NK-92 treated with Interleukin-12 subunit alpha and Interleukin-12 subunit beta, amount 100 ng/mL, for 24 hours (cell line): ENCODE results near the gene IP6K2.
A peak's percentile ranks its signal among the peaks of the same experiment; 100 is the strongest.
"Not testable (repeated sequence)": the region's sequence is repeated elsewhere in the genome, so short reads cannot be mapped to it uniquely, and the experiment has no call there.

Source experiments
- DNase-seq: peaks from one replicate; lab custom pipeline; 2025; lab: John Stamatoyannopoulos, UW

The IP6K2 gene

GRCh38 chr3:48716982-48717746 is at the start of gene IP6K2:
Gene IP6K2, minus strand, starts transcription at chr3:48717221. Its CDS starts 21,930 bp downstream, at chr3:48695291.
- DNase-seq, result peak; percentile 95

DNA sequence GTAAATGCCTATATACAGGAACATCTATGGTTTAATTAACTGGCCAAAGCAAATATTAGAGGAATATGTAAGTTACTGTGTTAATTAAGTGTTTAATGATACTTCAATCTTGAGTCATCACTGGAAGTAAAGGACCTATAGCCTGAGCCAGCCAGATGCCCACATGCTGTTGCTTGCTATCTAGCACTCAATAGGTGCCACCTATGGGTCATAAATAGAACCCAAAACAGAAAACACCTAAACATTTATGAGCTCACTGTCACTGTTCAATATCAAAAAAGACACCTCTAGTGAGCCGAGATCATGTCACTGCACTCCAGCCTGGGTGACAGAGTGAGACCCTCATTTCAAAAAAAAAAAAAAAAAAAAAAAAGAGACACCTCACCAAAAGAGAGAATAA is 48.4 kb upstream of the IP6K2 start:
- no peak for DNase-seq

GRCh38 chr3:48762816-48763215 is 45.8 kb upstream of the IP6K2 start:
- DNase-seq, result no peak

DNA sequence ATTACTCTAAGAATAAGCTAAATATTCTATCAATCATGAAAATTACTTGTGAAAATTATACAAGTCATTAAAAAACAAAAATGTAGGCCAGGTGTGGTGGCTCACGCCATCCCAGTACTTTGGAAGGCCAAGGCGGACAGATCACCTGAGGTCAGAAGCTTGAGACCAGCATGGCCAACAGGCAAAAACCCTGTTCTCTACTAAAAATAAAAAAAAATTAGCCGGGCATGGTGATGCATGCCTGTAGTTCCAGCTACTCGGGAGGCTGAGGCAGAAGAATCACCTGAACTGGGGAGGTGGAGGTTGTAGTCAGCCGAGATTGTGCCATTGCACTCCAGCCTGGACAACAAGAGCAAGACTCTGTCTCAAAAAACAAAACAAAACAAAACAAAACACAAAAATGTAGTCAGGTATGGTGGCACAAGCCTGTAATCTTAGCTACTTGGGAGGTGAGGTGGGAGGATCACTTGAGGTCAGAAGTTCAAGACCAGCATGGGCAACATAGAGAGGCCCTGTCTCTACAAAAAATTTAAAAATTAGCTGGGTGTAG is 43.0 kb upstream of the IP6K2 start:
- DNase-seq, result not testable (repeated sequence)

DNA sequence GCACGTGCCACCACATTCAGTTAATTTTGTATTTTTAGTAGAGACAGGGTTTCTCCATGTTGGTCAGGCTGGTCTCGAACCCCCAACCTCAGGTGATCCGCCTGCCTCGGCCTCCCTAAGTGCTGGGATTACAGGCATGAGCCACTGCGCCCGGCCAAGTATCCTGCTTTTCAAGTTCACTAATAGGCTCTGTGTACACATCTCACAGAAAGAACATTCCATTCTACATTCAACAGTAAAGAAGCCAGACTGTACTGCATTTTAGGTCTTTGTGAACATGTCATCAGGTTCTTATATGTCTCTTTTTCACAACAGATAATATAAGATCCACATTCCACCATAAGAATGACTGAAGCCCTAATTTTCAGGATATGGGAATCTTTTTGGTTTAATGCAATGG is 42.5 kb upstream of the IP6K2 start:
- DNase-seq, result not testable (repeated sequence)

DNA sequence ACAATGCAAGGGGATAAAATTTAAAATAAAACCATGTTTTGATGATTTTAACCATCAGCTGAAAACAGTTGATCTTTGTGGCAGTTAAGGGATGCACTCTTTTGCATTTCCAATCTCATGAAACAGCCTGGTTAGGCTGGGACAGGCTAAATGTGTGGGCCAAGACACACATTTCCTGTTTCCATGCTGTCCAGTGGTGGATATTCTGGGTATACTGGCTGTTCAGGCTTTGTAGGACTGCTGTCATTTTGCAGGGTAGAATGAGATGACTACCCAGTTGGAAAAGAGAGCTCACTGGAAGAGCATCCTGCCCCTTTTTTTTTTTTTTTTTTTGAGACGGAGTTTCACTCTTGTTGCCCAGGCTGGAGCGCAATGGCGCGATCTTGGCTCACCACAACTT is 42.0 kb upstream of the IP6K2 start:
- DNase-seq, result no peak

- no peak for DNase-seq
Measured at GRCh38 chr3:48756640-48757039, 39.6 kb upstream of the IP6K2 start.

DNA sequence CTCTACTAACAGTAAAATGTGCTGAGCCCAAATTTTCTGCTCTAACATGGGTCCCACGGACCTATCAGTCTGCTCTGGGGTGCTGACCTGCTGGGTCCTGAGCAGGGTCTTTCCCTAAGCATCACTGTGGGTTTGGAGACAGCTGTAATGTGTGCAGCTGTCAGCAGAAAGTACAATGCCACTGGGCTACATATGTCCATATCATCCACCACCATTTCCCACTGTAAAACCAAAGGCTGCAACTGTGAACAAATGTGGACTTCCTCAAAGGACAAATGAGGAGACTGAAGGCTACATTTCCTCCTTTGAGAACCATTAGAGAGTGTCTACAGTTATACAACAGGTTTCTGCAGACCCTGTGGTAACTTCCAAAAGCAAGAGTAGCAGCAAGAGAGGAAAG is 33.8 kb upstream of the IP6K2 start:
- no peak for DNase-seq

- DNase-seq, result no peak
Measured at GRCh38 chr3:48748754-48749153, 31.7 kb upstream of the IP6K2 start.

GRCh38 chr3:48747706-48748105 is 30.7 kb upstream of the IP6K2 start:
- DNase-seq, result no peak

- no peak for DNase-seq
Measured at GRCh38 chr3:48747015-48747615, 30.1 kb upstream of the IP6K2 start.

- no peak for DNase-seq
Measured at GRCh38 chr3:48743773-48744172, 26.8 kb upstream of the IP6K2 start.

- DNase-seq, result not testable (repeated sequence)
Measured at GRCh38 chr3:48741226-48741625, 24.2 kb upstream of the IP6K2 start.

- no peak for DNase-seq
Measured at GRCh38 chr3:48739955-48740823, 23.2 kb upstream of the IP6K2 start.

DNA sequence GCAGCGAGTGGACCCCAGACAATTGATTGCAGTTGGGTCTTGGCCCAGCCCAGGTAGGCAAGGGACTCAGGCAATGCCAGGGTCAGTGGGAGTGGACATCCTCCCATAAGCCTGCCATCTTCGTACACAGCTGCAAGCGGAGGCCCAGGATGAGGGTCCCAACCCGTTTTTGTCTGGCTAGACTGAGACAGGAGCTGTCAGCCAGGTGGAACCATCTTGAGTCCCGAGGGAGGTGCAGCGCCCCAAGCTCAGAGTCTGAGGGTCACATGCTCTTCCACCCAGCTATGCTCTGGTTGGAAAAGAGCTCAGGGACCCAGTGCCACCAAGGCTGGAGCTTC is 22.6 kb upstream of the IP6K2 start:
- DNase-seq, result no peak

- DNase-seq, result no peak
Measured at GRCh38 chr3:48738926-48739616, 22.1 kb upstream of the IP6K2 start.

DNA sequence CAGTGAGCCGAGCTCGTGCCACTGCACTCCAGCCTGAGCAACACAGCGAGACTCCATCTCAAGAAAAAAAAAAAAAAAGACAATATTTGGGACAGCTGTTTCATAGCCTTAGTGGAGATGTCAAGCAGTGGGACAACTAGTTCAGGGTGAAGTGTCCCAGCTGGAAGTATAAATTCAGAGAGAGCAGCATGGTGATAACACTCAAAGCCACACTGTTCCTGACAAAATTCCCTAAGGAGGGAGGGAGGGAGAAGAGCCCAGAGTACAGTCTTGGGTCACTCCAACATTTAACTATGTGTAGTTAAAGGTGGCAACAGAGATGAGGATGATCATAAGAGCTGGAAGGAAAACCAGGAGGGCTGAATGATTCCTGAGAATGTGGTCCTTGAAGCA is 21.1 kb upstream of the IP6K2 start:
- DNase-seq, result no peak

DNA sequence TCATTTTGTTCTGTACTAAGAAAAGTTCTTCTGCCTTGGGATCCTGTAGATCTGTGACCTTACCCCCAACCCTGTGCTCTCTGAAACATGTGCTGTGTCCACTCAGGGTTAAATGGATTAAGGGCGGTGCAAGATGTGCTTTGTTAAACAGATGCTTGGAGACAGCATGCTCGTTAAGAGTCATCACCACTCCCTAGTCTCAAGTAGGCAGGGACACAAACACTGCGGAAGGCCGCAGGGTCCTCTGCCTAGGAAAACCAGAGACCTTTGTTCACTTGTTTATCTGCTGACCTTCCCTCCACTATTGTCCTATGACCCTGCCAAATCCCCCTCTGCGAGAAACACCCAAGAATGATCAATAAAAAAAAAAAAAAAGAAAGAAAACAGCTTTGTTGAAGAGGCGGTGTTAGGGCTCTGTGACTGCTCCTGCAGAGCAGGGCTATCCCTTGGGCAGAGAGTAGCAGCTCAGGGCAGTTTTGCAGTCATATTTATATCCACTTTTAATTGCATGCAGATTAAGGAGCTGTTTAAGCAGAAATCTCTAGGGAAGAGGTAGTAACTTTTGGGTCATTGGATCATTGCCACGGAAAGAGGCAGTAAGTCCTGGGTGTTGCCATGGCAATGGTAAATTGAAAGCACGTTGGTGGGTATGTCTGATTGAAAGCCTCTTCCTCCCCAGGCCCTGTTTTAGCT is 18.2 kb upstream of the IP6K2 start:
- not testable (repeated sequence) for DNase-seq

DNA sequence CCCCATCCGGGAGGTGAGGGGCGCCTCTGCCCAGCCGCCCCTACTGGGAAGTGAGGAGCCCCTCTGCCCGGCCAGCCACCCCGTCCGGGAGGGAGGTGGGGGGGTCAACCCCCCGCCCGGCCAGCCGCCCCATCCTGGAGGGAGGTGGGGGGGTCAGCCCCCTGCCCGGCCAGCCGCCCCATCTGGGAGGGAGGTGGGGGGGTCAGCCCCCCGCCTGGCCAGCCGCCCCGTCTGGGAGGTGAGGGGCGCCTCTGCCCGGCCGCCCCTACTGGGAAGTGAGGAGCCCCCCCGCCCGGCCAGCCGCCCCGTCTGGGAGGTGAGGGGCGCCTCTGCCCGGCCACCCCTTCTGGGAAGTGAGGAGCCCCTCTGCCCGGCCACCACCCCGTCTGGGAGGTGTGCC is 17.5 kb upstream of the IP6K2 start:
- not testable (repeated sequence) for DNase-seq

- not testable (repeated sequence) for DNase-seq
Measured at GRCh38 chr3:48733752-48734518, 16.9 kb upstream of the IP6K2 start.

- no peak for DNase-seq
Measured at GRCh38 chr3:48727511-48727910, 10.5 kb upstream of the IP6K2 start.
